ENCODE measurements around the gene ITCH.

The ITCH gene

GRCh38 chr20:34549291-34549928 is 186.3 kb downstream of the ITCH start:
- Histone ChIP-seq H3K27me3 (ENCODE audit: insufficient read depth, low read length, poor library complexity) (no peaks in the 10 kb centered on the region), H3K79me2 (ENCODE audit: insufficient read depth, low read length) (no peaks in the 10 kb centered on the region), H3K9me3 (ENCODE audit: insufficient read depth, low read length, severe bottlenecking) (no peaks in the 10 kb centered on the region), H3K4me2 (ENCODE audit: insufficient read depth, low read length) (no peak overlapping the region), H3K36me3 (ENCODE audit: insufficient read depth, low read length) (no peaks in the 10 kb centered on the region), H2AFZ (ENCODE audit: low read depth, low read length) (no peak overlapping the region), H3K9ac (ENCODE audit: low read depth, low read length) (no peak overlapping the region), H3K27ac (ENCODE audit: low read length) (no peak overlapping the region), H3K4me1 (ENCODE audit: insufficient read depth, low read length) (no peaks in the 10 kb centered on the region), H4K20me1 (ENCODE audit: insufficient read depth, low read length) (no peaks in the 10 kb centered on the region; the same call in 1 of the 2 replicates), H3K4me3 (ENCODE audit: low read depth in 1 of 2, low read length in 2 of 2) (no peak overlapping the region)
- DNase-seq = no peak
- no peak for TF ChIP-seq CTCF (IDR thresholded peaks at IDR 0.05; ENCODE audit: borderline replicate concordance, extremely low read depth, low read length, poor library complexity, severe bottlenecking)
- TF ChIP-seq EZH2 (IDR thresholded peaks at IDR 0.05; ENCODE audit: borderline replicate concordance, low read depth, low read length, severe bottlenecking) = no peak
- no peak for ATAC-seq (ENCODE audit: insufficient read depth, low read depth)

- H3K79me2 ChIP-seq (ENCODE audit: insufficient read depth, low read length) = no peaks in the 10 kb centered on the region
- H3K27ac ChIP-seq (ENCODE audit: low read length) = no peak overlapping the region
- TF ChIP-seq CTCF (IDR thresholded peaks at IDR 0.05; ENCODE audit: borderline replicate concordance, extremely low read depth, low read length, poor library complexity, severe bottlenecking) (no peak), EZH2 (IDR thresholded peaks at IDR 0.05; ENCODE audit: borderline replicate concordance, low read depth, low read length, severe bottlenecking) (no peak)
- no peaks in the 10 kb centered on the region for H3K4me1 ChIP-seq (ENCODE audit: insufficient read depth, low read length)
- ATAC-seq (ENCODE audit: insufficient read depth, low read depth) (no peak), DNase-seq (no peak)
- H3K4me2 ChIP-seq (ENCODE audit: insufficient read depth, low read length) = no peak overlapping the region
- H2AFZ ChIP-seq (ENCODE audit: low read depth, low read length) = no peak overlapping the region
- no peak overlapping the region for H3K9ac ChIP-seq (ENCODE audit: low read depth, low read length)
- H3K4me3 ChIP-seq (ENCODE audit: low read depth in 1 of 2, low read length in 2 of 2) = no peak overlapping the region
- no peaks in the 10 kb centered on the region; the same call in 1 of the 2 replicates for H4K20me1 ChIP-seq (ENCODE audit: insufficient read depth, low read length)
- H3K27me3 ChIP-seq (ENCODE audit: insufficient read depth, low read length, poor library complexity) = no peaks in the 10 kb centered on the region
- no peaks in the 10 kb centered on the region for H3K9me3 ChIP-seq (ENCODE audit: insufficient read depth, low read length, severe bottlenecking)
- no peaks in the 10 kb centered on the region for H3K36me3 ChIP-seq (ENCODE audit: insufficient read depth, low read length)
Observed at GRCh38 chr20:34549929-34550305, 186.8 kb downstream of the ITCH start.

- TF ChIP-seq CTCF (IDR thresholded peaks at IDR 0.05; ENCODE audit: borderline replicate concordance, extremely low read depth, low read length, poor library complexity, severe bottlenecking) = no peak
- TF ChIP-seq EZH2 (IDR thresholded peaks at IDR 0.05; ENCODE audit: borderline replicate concordance, low read depth, low read length, severe bottlenecking) = no peak
- H3K4me1 ChIP-seq (ENCODE audit: insufficient read depth, low read length) = no peaks in the 10 kb centered on the region
- H2AFZ ChIP-seq (ENCODE audit: low read depth, low read length) = no peak overlapping the region
- H3K27me3 ChIP-seq (ENCODE audit: insufficient read depth, low read length, poor library complexity) = no peaks in the 10 kb centered on the region
- H3K9me3 ChIP-seq (ENCODE audit: insufficient read depth, low read length, severe bottlenecking) = no peaks in the 10 kb centered on the region
- DNase-seq = no peak
- H3K4me3 ChIP-seq (ENCODE audit: low read depth in 1 of 2, low read length in 2 of 2) = no peak overlapping the region
- no peaks in the 10 kb centered on the region for H3K36me3 ChIP-seq (ENCODE audit: insufficient read depth, low read length)
- no peak overlapping the region for H3K4me2 ChIP-seq (ENCODE audit: insufficient read depth, low read length)
- H3K27ac ChIP-seq (ENCODE audit: low read length) = no peak overlapping the region
- ATAC-seq (ENCODE audit: insufficient read depth, low read depth) = no peak
- H3K79me2 ChIP-seq (ENCODE audit: insufficient read depth, low read length) = no peaks in the 10 kb centered on the region
- H3K9ac ChIP-seq (ENCODE audit: low read depth, low read length) = no peak overlapping the region
- no peaks in the 10 kb centered on the region; the same call in 1 of the 2 replicates for H4K20me1 ChIP-seq (ENCODE audit: insufficient read depth, low read length)
Observed at GRCh38 chr20:34552569-34552968, 189.5 kb downstream of the ITCH start.
